PC-9 (cell line): ENCODE results near the gene CPA4.

Source experiments
- EZH2 ChIP-seq: fragments of 200-600 bp; sonication (generic); IDR thresholded peaks from 2 replicates; pipeline ENCODE4 v1.8.0; 2017; ENCODE audit warnings: antibody characterized with exemption, low read depth
- TF ChIP-seq, protein P1 (sequence below): fragments of 200-600 bp; sonication (generic); conservative IDR thresholded peaks from 2 replicates; pipeline ENCODE4 v1.6.1; 2017; ENCODE audit warnings: mixed run types, antibody characterized with exemption, mild to moderate bottlenecking, moderate library complexity

DNA sequence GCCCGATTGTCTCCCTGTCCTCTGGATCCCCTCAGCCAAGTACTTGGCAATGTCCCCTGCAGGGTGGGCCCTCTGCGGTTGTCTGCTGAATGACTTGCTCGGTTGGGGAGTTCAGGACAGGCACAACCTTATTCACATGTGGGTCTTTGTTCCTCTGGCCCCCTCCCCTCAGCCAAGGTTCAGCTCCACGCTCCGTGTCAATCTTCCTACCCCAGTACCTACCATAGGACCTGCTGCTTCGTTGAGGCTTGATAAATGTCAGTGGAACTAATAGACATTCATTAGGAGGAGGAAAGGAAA, 58.8 kb downstream of the CPA4 start:
- TF ChIP-seq, protein P1, sequence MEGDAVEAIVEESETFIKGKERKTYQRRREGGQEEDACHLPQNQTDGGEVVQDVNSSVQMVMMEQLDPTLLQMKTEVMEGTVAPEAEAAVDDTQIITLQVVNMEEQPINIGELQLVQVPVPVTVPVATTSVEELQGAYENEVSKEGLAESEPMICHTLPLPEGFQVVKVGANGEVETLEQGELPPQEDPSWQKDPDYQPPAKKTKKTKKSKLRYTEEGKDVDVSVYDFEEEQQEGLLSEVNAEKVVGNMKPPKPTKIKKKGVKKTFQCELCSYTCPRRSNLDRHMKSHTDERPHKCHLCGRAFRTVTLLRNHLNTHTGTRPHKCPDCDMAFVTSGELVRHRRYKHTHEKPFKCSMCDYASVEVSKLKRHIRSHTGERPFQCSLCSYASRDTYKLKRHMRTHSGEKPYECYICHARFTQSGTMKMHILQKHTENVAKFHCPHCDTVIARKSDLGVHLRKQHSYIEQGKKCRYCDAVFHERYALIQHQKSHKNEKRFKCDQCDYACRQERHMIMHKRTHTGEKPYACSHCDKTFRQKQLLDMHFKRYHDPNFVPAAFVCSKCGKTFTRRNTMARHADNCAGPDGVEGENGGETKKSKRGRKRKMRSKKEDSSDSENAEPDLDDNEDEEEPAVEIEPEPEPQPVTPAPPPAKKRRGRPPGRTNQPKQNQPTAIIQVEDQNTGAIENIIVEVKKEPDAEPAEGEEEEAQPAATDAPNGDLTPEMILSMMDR: no peak
- TF ChIP-seq EZH2: no peak
